Esophagus (tissue), 2 donors: ENCODE data around the gene KCNK1. TPM values are rescaled to one million over a fixed set of nuclear protein-coding genes. Genes with fewer than 3 reads are reported as not detected.

ENCODE experiments used
- H3K27ac ChIP-seq, 2 donors: one replicate each; pipeline ENCODE4 v1.5.1; 2013; ENCODE audit warnings: low read depth in 2 of 2, mild to moderate bottlenecking in 2 of 2, inconsistent platforms in 1 of 2, low read length in 1 of 2, moderate library complexity in 1 of 2
- H3K27me3 ChIP-seq, 2 donors: one replicate each; pipeline ENCODE4 v1.6.1; 2013; ENCODE audit warnings: low read length in 2 of 2, control low read depth in 1 of 2, mild to moderate bottlenecking in 1 of 2; ENCODE audit not compliant: insufficient read depth in 2 of 2, control insufficient read depth in 1 of 2
- H3K36me3 ChIP-seq, 2 donors: one replicate each; pipeline ENCODE4 v1.6.1; 2013; ENCODE audit warnings: low read length in 1 of 2; ENCODE audit not compliant: control insufficient read depth in 2 of 2, insufficient read depth in 2 of 2
- H3K4me1 ChIP-seq, 2 donors: one replicate each; pipeline ENCODE4 v1.6.1; 2013; ENCODE audit warnings: low read length in 1 of 2; ENCODE audit not compliant: control insufficient read depth in 2 of 2, insufficient read depth in 2 of 2
- H3K4me3 ChIP-seq, 2 donors: one replicate each; pipeline ENCODE4 v1.5.1; 2013; ENCODE audit warnings: low read length in 2 of 2, mild to moderate bottlenecking in 2 of 2, low read depth in 1 of 2, moderate library complexity in 1 of 2
- H3K9me3 ChIP-seq, 2 donors: one replicate each; pipeline ENCODE4 v1.6.1; 2013; ENCODE audit warnings: mild to moderate bottlenecking in 2 of 2, low read depth in 1 of 2, low read length in 1 of 2, moderate library complexity in 1 of 2; ENCODE audit not compliant: control insufficient read depth in 2 of 2, insufficient read depth in 1 of 2
- whole genome bisulfite sequencing, 2 donors: extraction: QIAGEN DNeasy Blood & Tissue Kit; methylation state at CpG; one replicate each; pipeline ENCODE4 v1.1.7; 2013; 5-methylcytosine and 5-hydroxymethylcytosine counted together
- polyA plus RNA-seq, 2 donors: library from polyadenylated mRNA; stranded (reverse); fragments of 200-250 nt; gene quantifications; one replicate each; pipeline ENCODE4 v1.2.3, GENCODE V29; 2013
- donor health status: healthy with polysubstance abuse.
- donor health status: Bipolar disorder and iron deficiency.

Gene KCNK1
- polyA plus RNA-seq, 2 donors: 23.2 to 26.3 TPM

DNA sequence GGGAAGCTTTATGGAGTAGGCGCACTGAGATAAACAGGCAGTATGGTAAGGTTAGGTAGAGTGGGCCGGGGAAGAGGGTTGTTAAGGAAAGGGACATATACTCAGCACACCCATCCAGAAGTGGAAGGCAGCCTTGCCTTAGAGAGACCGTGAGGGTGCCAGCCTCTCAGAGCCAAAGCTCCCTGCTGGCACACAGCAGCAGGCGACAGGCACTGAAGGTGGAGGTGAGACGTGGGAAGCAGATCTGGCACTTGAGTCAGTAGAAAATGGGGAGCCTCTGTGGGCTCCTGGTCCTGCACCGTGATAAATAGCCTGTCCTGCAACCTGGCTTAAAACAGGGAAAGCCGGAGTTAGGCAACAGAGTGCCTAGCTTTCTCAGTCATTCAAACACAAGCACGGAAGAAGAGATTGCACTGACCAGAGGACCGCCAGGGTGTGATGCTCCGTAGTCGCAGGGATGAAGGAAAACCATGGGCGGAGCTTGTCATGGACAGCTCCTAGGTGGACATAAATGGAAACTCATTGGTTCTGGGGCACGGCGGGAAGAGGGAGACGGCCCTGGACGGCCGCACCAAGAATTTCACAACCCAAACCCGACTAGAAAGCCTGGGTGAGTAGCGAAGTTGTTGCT, 15.5 kb downstream of the KCNK1 start:
- Histone ChIP-seq H3K27ac (no peak overlapping the region), H3K4me1 (no peaks in the 10 kb centered on the region), H3K9me3 (no peaks in the 10 kb centered on the region), H3K27me3 (no peaks in the 10 kb centered on the region), H3K4me3 (no peak overlapping the region), H3K36me3 (no peaks in the 10 kb centered on the region)
- WGBS, 2 donors: 92 to 93% methylated on average over 19 of the region's 19 CpGs

DNA sequence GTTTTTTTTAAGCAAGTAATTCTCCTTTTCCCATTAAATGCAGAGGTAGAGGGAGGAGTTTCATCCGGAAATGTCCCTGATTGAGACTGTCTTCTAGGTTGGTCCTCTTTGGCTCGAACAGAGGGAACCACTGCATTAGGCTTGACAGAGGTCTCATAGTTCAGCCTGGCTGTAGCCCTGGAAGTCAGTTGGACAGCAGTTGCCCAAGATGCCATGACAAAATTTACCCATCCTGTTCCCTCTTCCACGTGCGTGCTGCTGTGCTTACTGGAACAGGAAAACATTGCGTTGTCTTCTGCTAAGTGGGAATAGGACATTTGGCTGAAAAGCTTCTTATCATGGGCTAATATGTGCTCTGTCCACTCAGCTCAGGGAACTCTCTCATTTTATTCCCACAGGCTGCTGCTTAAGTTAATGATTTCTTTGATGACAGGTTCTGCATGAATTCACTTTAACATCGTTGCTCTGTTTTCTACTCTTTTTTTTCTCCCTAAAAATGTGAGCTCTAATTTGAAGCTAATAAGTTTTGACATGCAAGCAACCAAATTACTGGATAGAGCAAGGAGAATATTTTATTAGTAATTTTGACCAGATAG, 18.0 kb downstream of the KCNK1 start:
- H3K9me3 ChIP-seq: no peaks in the 10 kb centered on the region
- no peaks in the 10 kb centered on the region for H3K36me3 ChIP-seq
- H3K27ac ChIP-seq: no peak overlapping the region
- no peaks in the 10 kb centered on the region for H3K4me1 ChIP-seq
- WGBS, 2 donors: 72 to 80% methylated on average over 6 of the region's 6 CpGs
- H3K4me3 ChIP-seq: no peak overlapping the region
- no peaks in the 10 kb centered on the region for H3K27me3 ChIP-seq

DNA sequence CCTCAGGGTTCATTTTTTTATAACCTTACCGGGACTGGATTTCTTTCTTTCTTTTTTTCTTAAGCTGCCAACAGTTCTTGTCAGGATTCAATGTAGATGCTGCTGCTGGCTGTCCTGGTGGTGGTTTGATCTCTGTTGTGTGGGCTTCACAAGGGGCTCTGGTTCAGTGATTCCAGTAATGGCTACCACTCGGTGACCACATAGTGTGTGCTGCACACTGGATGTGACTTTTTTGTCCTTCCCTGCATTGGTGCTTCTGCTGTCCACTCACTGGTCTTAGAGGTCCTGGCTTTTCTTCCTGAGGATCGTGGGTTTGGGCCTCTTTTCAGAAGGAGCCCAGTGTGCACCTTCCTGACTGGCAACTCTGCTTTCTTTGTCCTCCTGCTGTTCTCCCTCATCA, 18.5 kb downstream of the KCNK1 start:
- no peaks in the 10 kb centered on the region for H3K9me3 ChIP-seq
- H3K4me1 ChIP-seq: no peaks in the 10 kb centered on the region
- no peak overlapping the region for H3K4me3 ChIP-seq
- H3K27ac ChIP-seq: no peak overlapping the region
- WGBS, 2 donors: 78 to 79% methylated on average over 3 of the region's 3 CpGs
- no peaks in the 10 kb centered on the region for H3K27me3 ChIP-seq
- no peaks in the 10 kb centered on the region for H3K36me3 ChIP-seq

DNA sequence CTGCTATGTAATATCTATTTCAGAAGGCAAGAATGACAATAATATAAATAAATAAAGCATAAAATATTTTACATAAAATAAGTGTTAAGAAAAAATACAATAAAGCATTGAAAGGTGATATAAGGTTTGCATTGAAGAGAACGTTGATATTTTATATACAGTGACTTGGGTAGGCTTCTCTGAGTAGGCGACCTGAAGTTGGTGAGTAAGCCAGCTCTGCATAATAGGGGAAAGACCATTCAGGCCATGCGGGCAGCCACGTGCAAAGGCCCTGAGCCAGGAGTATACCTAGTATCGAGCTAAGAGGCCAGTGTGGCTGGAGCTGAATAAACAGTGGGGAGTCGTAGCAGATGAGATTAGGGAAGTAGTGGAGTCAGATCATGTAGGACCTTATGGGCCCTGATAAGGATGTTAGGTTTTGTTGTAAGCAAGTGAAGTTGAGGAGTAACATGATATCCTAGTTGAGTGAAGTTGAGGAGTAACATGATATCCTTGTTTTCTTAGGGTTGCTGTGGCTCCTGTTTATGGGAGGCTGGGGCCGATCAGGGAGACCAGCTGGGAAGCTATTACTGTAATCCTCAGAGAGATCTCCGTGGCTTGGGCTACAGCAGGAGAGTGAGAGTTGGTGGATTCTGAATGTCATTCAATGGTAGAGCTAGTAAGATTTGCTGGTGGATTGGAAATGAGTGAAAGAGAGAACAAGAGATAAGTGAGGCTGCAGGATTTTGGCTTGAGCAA, 22.0 kb downstream of the KCNK1 start:
- H3K36me3 ChIP-seq: no peaks in the 10 kb centered on the region
- no peaks in the 10 kb centered on the region for H3K4me1 ChIP-seq
- H3K9me3 ChIP-seq: no peaks in the 10 kb centered on the region
- no peaks in the 10 kb centered on the region for H3K27me3 ChIP-seq
- 68 to 69% methylated on average over 8 of the region's 8 CpGs for WGBS, 2 donors
- no peak overlapping the region for H3K27ac ChIP-seq
- H3K4me3 ChIP-seq: no peak overlapping the region

DNA sequence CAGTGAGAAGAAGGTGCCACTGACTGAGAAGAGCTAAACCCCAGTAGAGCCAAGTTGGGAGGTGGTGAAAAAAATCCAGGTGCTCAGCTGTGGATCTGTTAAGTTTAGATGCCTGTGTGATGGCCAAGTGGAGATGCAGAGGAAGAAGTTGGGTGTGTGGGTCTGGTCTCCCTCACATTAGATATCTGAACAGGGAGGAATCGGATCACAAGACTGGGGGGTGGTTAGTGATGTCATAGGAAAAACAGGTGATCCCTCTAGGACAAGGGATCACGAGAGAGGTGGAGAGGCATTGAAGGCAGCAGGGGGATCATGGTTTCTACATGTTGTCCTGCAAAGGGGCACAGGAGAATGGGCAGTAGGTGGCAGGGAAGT, 22.6 kb downstream of the KCNK1 start:
- no peaks in the 10 kb centered on the region for H3K4me1 ChIP-seq
- H3K27me3 ChIP-seq: no peaks in the 10 kb centered on the region
- H3K36me3 ChIP-seq: no peaks in the 10 kb centered on the region
- no peaks in the 10 kb centered on the region for H3K9me3 ChIP-seq
- whole genome bisulfite sequencing, 2 donors: 85 to 88% methylated on average over 2 of the region's 2 CpGs
- H3K27ac ChIP-seq: no peak overlapping the region
- H3K4me3 ChIP-seq: no peak overlapping the region

DNA sequence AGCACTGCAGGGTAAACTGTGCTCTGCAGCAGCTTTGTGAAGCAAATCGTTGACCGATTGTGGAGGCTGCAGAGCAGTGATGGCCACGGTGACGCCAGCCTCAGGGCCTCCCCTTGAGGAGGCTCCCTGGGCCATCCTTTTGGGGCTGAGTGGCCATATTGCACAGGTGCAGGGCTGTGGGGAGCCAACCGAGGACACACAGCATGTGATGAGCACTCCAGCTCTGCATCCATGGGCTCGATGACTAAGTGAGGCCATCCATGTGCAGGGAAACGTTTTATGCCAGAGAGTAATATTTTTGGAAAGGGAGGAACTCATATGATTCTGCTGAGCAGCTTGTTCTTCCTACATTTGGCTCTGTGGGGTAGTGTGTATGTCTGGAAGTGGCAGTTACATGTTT, 24.6 kb downstream of the KCNK1 start:
- H3K4me1 ChIP-seq: no peaks in the 10 kb centered on the region
- H3K36me3 ChIP-seq: no peaks in the 10 kb centered on the region
- H3K9me3 ChIP-seq: no peaks in the 10 kb centered on the region
- WGBS, 2 donors: 84 to 87% methylated on average over 7 of the region's 7 CpGs
- no peaks in the 10 kb centered on the region for H3K27me3 ChIP-seq
- no peak overlapping the region for H3K4me3 ChIP-seq
- H3K27ac ChIP-seq: no peak overlapping the region

DNA sequence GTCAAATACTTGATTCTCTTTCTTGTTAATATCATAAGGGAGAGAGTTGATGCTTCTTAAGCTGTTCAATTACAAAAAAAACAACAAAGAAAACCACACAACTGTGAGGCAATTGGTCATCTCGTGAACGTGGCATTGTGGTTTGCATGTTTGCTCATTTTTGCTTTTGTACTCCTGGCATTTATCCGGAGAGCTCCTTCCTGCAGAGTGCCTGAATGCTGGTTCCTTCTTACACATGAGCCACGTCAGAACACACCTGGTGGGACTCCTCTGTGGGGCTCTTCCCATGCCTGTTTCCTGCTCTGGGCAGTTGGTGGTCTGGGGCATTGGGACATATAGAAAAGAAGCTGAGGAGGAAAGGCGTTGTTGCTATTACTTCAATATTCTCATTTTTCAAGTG, 25.7 kb downstream of the KCNK1 start:
- Histone ChIP-seq H3K9me3 (no peaks in the 10 kb centered on the region), H3K27ac (no peak overlapping the region), H3K36me3 (no peaks in the 10 kb centered on the region), H3K4me3 (no peak overlapping the region), H3K4me1 (no peaks in the 10 kb centered on the region), H3K27me3 (no peaks in the 10 kb centered on the region)
- WGBS, 2 donors: 62% methylated on average over 5 of the region's 5 CpGs

DNA sequence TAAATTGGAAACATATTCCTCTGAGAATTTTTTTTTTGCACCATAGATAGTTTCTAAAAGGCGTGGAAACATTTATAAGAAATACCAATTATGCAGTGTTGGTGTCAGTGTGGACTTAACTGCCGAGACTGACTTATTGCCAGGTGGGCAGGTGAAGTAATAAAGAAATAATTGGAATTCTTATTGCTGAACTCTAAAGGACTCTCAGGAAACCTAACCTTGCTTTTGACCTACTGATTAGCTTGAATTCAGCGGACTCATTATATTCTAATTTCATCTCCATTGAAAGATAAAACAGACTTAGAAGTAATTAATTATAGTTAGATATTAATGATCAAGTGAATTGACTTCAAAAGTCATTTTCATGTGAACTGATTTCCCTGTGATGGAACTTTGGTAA, 26.3 kb downstream of the KCNK1 start:
- no peaks in the 10 kb centered on the region for H3K9me3 ChIP-seq
- no peak overlapping the region for H3K27ac ChIP-seq
- no peak overlapping the region for H3K4me3 ChIP-seq
- no peaks in the 10 kb centered on the region for H3K36me3 ChIP-seq
- 84 to 97% methylated on average over 3 of the region's 3 CpGs for WGBS, 2 donors
- no peaks in the 10 kb centered on the region for H3K4me1 ChIP-seq
- no peaks in the 10 kb centered on the region for H3K27me3 ChIP-seq

DNA sequence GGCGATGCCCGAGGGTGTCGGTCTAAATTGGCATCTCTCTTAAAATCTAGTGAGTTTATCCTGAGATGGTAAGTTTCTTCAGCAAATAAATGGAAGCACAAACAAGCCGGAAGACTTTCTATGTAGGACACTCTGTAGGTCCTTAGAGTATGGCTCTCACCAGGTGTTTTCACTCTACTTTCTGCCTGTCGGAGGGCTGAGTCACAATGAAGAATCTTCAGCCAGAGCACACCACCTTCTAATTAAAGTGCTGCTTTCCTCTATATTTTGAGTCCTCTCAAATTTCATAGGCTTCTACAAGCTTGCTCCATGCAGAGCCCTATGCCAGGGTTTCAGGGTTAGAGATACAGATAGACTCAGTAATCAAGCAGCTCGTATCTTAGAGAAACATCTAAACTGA, 27.1 kb downstream of the KCNK1 start:
- no peaks in the 10 kb centered on the region for H3K4me1 ChIP-seq
- H3K27ac ChIP-seq: no peak overlapping the region
- no peaks in the 10 kb centered on the region for H3K9me3 ChIP-seq
- H3K27me3 ChIP-seq: no peaks in the 10 kb centered on the region
- no peaks in the 10 kb centered on the region for H3K36me3 ChIP-seq
- H3K4me3 ChIP-seq: no peak overlapping the region
- WGBS, 2 donors: 89 to 91% methylated on average over 6 of the region's 6 CpGs

DNA sequence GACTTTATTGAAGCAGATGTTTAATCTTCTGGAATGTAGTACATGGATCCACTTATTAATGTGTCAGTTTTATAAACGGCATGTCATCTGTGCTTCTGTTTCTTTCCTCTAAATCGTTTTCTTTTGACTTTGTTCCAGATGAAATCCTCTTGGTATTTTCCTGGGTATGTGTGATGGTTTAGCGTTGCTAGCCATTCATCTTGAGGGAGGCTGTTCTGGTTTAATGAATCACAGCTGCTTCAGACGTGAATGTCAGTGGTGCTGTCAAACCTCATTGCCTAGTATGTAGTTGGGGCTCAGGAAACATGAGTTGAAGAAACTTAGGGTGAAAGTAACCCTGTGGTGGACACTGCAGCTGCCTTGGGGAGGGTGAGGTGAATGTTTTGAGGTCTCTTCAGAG, 33.2 kb downstream of the KCNK1 start:
- Histone ChIP-seq H3K4me3 (no peak overlapping the region), H3K4me1 (peaks cover 0 to 2% of the 10 kb centered on the region in 2 donors), H3K27me3 (no peaks in the 10 kb centered on the region), H3K9me3 (peaks cover 0 to 3% of the 10 kb centered on the region in 2 donors), H3K36me3 (peaks cover 0 to 2% of the 10 kb centered on the region in 2 donors), H3K27ac (no peak overlapping the region)
- WGBS, 2 donors: 38 to 52% methylated on average over 4 of the region's 4 CpGs
